NCI-H1417 treated with DMSO at 0.1 percent for 48 hours (cell line): ENCODE measurements around the gene AEBP2.
"Not testable (repeated sequence)": the region's sequence is repeated elsewhere in the genome, so short reads cannot be mapped to it uniquely, and the experiment has no call there.

Experiments used
- DNase-seq: peaks from one replicate; lab custom pipeline; 2025; lab: John Stamatoyannopoulos, UW

Gene AEBP2

GRCh38 chr12:19439059-19440018 is at the start of gene AEBP2:
Gene AEBP2, plus strand, starts transcription at chr12:19439492. Its CDS starts 208 bp downstream, at chr12:19439700.
- peak; percentile 92 for DNase-seq

GRCh38 chr12:19390051-19390598 is 49.2 kb upstream of the AEBP2 start:
- no peak for DNase-seq

- DNase-seq = not testable (repeated sequence)
Observed at GRCh38 chr12:19392644-19393043, 46.6 kb upstream of the AEBP2 start.

GRCh38 chr12:19394385-19394784 is 44.9 kb upstream of the AEBP2 start:
- no peak for DNase-seq

GRCh38 chr12:19397534-19397933 is 41.8 kb upstream of the AEBP2 start:
- DNase-seq = no peak

GRCh38 chr12:19398376-19399363 is 40.6 kb upstream of the AEBP2 start:
- DNase-seq = no peak

- not testable (repeated sequence) for DNase-seq
Observed at GRCh38 chr12:19400649-19401285, 38.5 kb upstream of the AEBP2 start.

- DNase-seq = no peak
Observed at GRCh38 chr12:19402211-19402610, 37.1 kb upstream of the AEBP2 start.

GRCh38 chr12:19402743-19403431 is 36.4 kb upstream of the AEBP2 start:
- DNase-seq = no peak

- no peak for DNase-seq
Observed at GRCh38 chr12:19404242-19404880, 34.9 kb upstream of the AEBP2 start.

GRCh38 chr12:19409376-19409775 is 29.9 kb upstream of the AEBP2 start:
- no peak for DNase-seq

- no peak for DNase-seq
Observed at GRCh38 chr12:19410211-19410610, 29.1 kb upstream of the AEBP2 start.

- no peak for DNase-seq
Observed at GRCh38 chr12:19410629-19411185, 28.6 kb upstream of the AEBP2 start.

GRCh38 chr12:19411234-19412204 is 27.8 kb upstream of the AEBP2 start:
- no peak for DNase-seq

- DNase-seq = no peak
Observed at GRCh38 chr12:19412844-19413243, 26.4 kb upstream of the AEBP2 start.

- not testable (repeated sequence) for DNase-seq
Observed at GRCh38 chr12:19413582-19413981, 25.7 kb upstream of the AEBP2 start.

- no peak for DNase-seq
Observed at GRCh38 chr12:19415563-19415962, 23.7 kb upstream of the AEBP2 start.

GRCh38 chr12:19419086-19419485 is 20.2 kb upstream of the AEBP2 start:
- DNase-seq = no peak
